Articular chondrocyte of knee joint (primary cell): ENCODE data around the gene SUV39H1. TPM values are rescaled to one million over a fixed set of nuclear protein-coding genes. Genes with fewer than 3 reads are reported as not detected.

Experiments used
- small RNA-seq: library from RNA; depleted of rRNA; stranded (forward); fragments of <200 nt; gene quantifications from one replicate; pipeline ENCODE3, GENCODE V24; 2012
- total RNA-seq: library from RNA; depleted of rRNA; stranded (reverse); fragments of >200 nt; gene quantifications from 2 replicates; pipeline ENCODE4 v1.2.3, GENCODE V29; 2012

The SUV39H1 gene, protein sequence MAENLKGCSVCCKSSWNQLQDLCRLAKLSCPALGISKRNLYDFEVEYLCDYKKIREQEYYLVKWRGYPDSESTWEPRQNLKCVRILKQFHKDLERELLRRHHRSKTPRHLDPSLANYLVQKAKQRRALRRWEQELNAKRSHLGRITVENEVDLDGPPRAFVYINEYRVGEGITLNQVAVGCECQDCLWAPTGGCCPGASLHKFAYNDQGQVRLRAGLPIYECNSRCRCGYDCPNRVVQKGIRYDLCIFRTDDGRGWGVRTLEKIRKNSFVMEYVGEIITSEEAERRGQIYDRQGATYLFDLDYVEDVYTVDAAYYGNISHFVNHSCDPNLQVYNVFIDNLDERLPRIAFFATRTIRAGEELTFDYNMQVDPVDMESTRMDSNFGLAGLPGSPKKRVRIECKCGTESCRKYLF
- 2.6 and 3.5 TPM in 2 replicates for total RNA-seq

DNA sequence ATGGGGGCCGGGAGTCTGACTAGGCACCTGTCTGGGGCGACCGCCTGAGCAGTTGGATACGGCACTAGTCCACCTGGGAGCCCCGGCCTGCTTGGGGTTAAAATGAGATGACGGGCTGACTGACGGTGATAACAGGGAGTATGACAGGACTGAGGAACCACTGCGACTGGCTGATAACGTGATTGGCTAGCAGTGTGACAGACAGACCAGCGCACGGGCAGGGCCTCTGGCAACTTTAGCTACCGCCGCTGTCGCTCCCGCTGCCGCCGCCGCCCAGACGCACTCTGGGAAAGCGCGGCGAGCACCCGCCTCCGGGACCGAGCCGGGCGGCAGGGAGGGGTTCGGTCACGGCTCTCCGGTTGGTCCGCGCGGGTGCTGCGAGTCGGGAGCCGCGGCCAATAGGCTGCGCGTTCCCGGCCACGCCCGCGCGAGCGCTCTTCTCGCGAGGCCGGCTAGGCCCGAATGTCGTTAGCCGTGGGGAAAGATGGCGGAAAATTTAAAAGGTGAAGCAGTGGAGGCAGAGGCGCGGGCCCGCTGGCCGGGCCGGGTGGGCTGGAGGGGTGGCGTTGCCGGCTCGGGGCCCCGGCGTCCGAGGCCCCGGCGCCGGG is at the start of gene SUV39H1:
Gene SUV39H1, plus strand, starts transcription at position 434 of the 608 bp plus-strand sequence. Its CDS starts 51 bp downstream, at position 485.

DNA sequence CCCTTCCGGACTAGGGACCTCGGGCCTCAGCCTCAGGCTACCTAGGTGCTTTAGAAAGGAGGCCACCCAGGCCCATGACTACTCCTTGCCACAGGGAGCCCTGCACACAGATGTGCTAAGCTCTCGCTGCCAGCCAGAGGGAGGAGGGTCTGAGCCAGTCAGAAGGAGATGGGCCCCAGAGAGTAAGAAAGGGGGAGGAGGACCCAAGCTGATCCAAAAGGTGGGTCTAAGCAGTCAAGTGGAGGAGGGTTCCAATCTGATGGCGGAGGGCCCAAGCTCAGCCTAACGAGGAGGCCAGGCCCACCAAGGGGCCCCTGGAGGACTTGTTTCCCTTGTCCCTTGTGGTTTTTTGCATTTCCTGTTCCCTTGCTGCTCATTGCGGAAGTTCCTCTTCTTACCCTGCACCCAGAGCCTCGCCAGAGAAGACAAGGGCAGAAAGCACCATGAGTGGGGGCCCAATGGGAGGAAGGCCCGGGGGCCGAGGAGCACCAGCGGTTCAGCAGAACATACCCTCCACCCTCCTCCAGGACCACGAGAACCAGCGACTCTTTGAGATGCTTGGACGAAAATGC is 13.0 kb upstream of the SUV39H1 start, which contains the start of gene WAS:
Gene WAS, plus strand, starts transcription at position 389 of the 572 bp plus-strand sequence. Its CDS starts 55 bp downstream, at position 444.

Small RNAs within 50 kb of the gene (small RNA-seq; reads per million reads assigned to genes)
- not detected for gene RNU6-1056P

Other genes with a start within 250 kb of the SUV39H1 start
- gene SLC38A5, start 226.5 kb upstream of the SUV39H1 start, total RNA-seq = 21.3 and 26.4 TPM in 2 replicates
- gene FTSJ1, start 220.5 kb upstream of the SUV39H1 start, total RNA-seq = 38.6 and 38.9 TPM in 2 replicates
- gene PORCN, start 187.7 kb upstream of the SUV39H1 start, total RNA-seq = 8.6 and 12.2 TPM in 2 replicates
- 33.8 and 37.8 TPM in 2 replicates for gene EBP, start 174.9 kb upstream of the SUV39H1 start, total RNA-seq
- gene TBC1D25, start 157.0 kb upstream of the SUV39H1 start, total RNA-seq = 7.2 and 7.8 TPM in 2 replicates
- 362 and 640 TPM in 2 replicates for gene RBM3, start 122.2 kb upstream of the SUV39H1 start, total RNA-seq
- 89.5 and 94.5 TPM in 2 replicates for gene WDR13, start 99.2 kb upstream of the SUV39H1 start, total RNA-seq
- 0.11 and 0.13 TPM in 2 replicates for gene WAS, start 12.9 kb upstream of the SUV39H1 start, total RNA-seq
- not detected in 2 replicates for gene GLOD5, start 65.0 kb downstream of the SUV39H1 start, total RNA-seq
- gene GATA1, start 89.9 kb downstream of the SUV39H1 start, total RNA-seq = not detected in 2 replicates
- 24.8 and 27.5 TPM in 2 replicates for gene HDAC6, start 105.3 kb downstream of the SUV39H1 start, total RNA-seq
- not detected in 2 replicates for gene ERAS, start 129.8 kb downstream of the SUV39H1 start, total RNA-seq
- gene PCSK1N, start 138.9 kb downstream of the SUV39H1 start, total RNA-seq = 0.13 and 0.32 TPM in 2 replicates
- 11.9 and 13.6 TPM in 2 replicates for gene TIMM17B, start 201.0 kb downstream of the SUV39H1 start, total RNA-seq
- gene PQBP1, start 201.2 kb downstream of the SUV39H1 start, total RNA-seq = 28.2 and 30.1 TPM in 2 replicates
- 15.5 and 17.4 TPM in 2 replicates for gene SLC35A2, start 214.9 kb downstream of the SUV39H1 start, total RNA-seq
- 4.6 and 6.5 TPM in 2 replicates for gene PIM2, start 222.3 kb downstream of the SUV39H1 start, total RNA-seq